Measurements from ENCODE around the gene ATXN1. TPM values are rescaled to one million over a fixed set of nuclear protein-coding genes. Genes with fewer than 3 reads are reported as not detected.

Gene ATXN1
- total and polyA plus RNA-seq, 7 experiments from 2014 or later: 1.5 to 82.7 (median 42.4) TPM

- H3K36me3 Mint-ChIP-seq: peaks cover 6 to 40% (median 9%) of the 10 kb centered on the region in 5 donors
- peaks cover 15 to 39% of the 10 kb centered on the region in 2 donors for H3K4me1 ChIP-seq (ENCODE audit: control insufficient read depth in 2 of 2, insufficient read depth in 2 of 2, low read length in 2 of 2)
- POLR2A ChIA-PET: interaction anchor here (0.6 kb wide), 1 partner anchor 43 kb away, joined by 3 read pairs; no protein-coding TSS in a partner anchor
- DNase-seq (peak in 3 of 9 donors; percentile 1 to 9 (median 4)), ATAC-seq (peak; percentile 65)
- peak overlapping the region in 8 of 9 donors; percentile 6 to 91 (median 70) for H3K27ac Mint-ChIP-seq
- no peak overlapping the region for H3K27ac ChIP-seq (ENCODE audit: low read depth, low read length)
- no peaks in the 10 kb centered on the region for H3K36me3 ChIP-seq (ENCODE audit: control insufficient read depth in 2 of 3, insufficient read depth in 3 of 3, low read length in 3 of 3)
- intact Hi-C loops (cut with micrococcal nuclease): loop anchor here in 1 of 2 donors (1.0 kb wide), 2 partner anchors 15 to 45 kb away; no protein-coding TSS in a partner anchor
- H3K27me3 Mint-ChIP-seq: no peaks in the 10 kb centered on the region
- peak overlapping the region in 8 of 10 donors; percentile 1 to 87 (median 54) for H3K4me3 Mint-ChIP-seq
- peak overlapping the region; percentile 7 for H3K4me3 ChIP-seq (ENCODE audit: low read length)
- H3K4me1 Mint-ChIP-seq: peaks cover 24 to 77% (median 43%) of the 10 kb centered on the region in 7 donors
- no peaks in the 10 kb centered on the region for H3K9me3 ChIP-seq (ENCODE audit: control insufficient read depth in 2 of 3, low read length in 3 of 3)
- CTCF ChIA-PET: no interaction called here
- peaks cover 0 to 8% (median 0%) of the 10 kb centered on the region in 11 donors for H3K9me3 Mint-ChIP-seq
- H3K27me3 ChIP-seq (ENCODE audit: control insufficient read depth in 2 of 2, insufficient read depth in 2 of 2, low read length in 2 of 2): no peaks in the 10 kb centered on the region
Observed at GRCh38 chr6:16436550-16436949, 324.7 kb downstream of the ATXN1 start.

- peak overlapping the region in 2 of 10 donors; percentile 5 to 9 for H3K4me3 Mint-ChIP-seq
- H3K36me3 ChIP-seq (ENCODE audit: control insufficient read depth in 2 of 3, insufficient read depth in 3 of 3, low read length in 3 of 3): no peaks in the 10 kb centered on the region
- no peaks in the 10 kb centered on the region for H3K9me3 ChIP-seq (ENCODE audit: control insufficient read depth in 2 of 3, low read length in 3 of 3)
- DNase-seq (no peak), ATAC-seq (no peak)
- CTCF ChIA-PET: no interaction called here
- peaks cover 15 to 37% of the 10 kb centered on the region in 2 donors for H3K4me1 ChIP-seq (ENCODE audit: control insufficient read depth in 2 of 2, insufficient read depth in 2 of 2, low read length in 2 of 2)
- peaks cover 8 to 42% (median 17%) of the 10 kb centered on the region in 5 donors for H3K36me3 Mint-ChIP-seq
- H3K27ac ChIP-seq (ENCODE audit: low read depth, low read length): no peak overlapping the region
- intact Hi-C loops (cut with micrococcal nuclease): no loop called here
- peak overlapping the region in 4 of 9 donors; percentile 1 to 75 (median 44) for H3K27ac Mint-ChIP-seq
- POLR2A ChIA-PET: no interaction called here
- H3K9me3 Mint-ChIP-seq: peaks cover 0 to 8% (median 0%) of the 10 kb centered on the region in 11 donors
- H3K27me3 ChIP-seq (ENCODE audit: control insufficient read depth in 2 of 2, insufficient read depth in 2 of 2, low read length in 2 of 2): no peaks in the 10 kb centered on the region
- peaks cover 16 to 68% (median 29%) of the 10 kb centered on the region in 7 donors for H3K4me1 Mint-ChIP-seq
- no peak overlapping the region for H3K4me3 ChIP-seq (ENCODE audit: low read length)
- H3K27me3 Mint-ChIP-seq: no peaks in the 10 kb centered on the region
Observed at GRCh38 chr6:16434885-16435284, 326.4 kb downstream of the ATXN1 start.

- ChIA-PET POLR2A (no interaction called here), CTCF (interaction anchor here (1.0 kb wide), 1 partner anchor 24 kb away, joined by 3 read pairs; no protein-coding TSS in a partner anchor)
- peaks cover 15 to 62% (median 29%) of the 10 kb centered on the region in 7 donors for H3K4me1 Mint-ChIP-seq
- H3K27me3 Mint-ChIP-seq: no peaks in the 10 kb centered on the region
- H3K4me3 Mint-ChIP-seq: no peak overlapping the region
- no peaks in the 10 kb centered on the region for H3K9me3 ChIP-seq (ENCODE audit: control insufficient read depth in 2 of 3, low read length in 3 of 3)
- no peaks in the 10 kb centered on the region for H3K36me3 ChIP-seq (ENCODE audit: control insufficient read depth in 2 of 3, insufficient read depth in 3 of 3, low read length in 3 of 3)
- ATAC-seq (no peak), DNase-seq (no peak)
- no peaks in the 10 kb centered on the region for H3K27me3 ChIP-seq (ENCODE audit: control insufficient read depth in 2 of 2, insufficient read depth in 2 of 2, low read length in 2 of 2)
- peaks cover 0 to 8% (median 0%) of the 10 kb centered on the region in 11 donors for H3K9me3 Mint-ChIP-seq
- no peak overlapping the region for H3K4me3 ChIP-seq (ENCODE audit: low read length)
- intact Hi-C loops (cut with micrococcal nuclease): no loop called here
- peaks cover 8 to 40% (median 18%) of the 10 kb centered on the region in 5 donors for H3K36me3 Mint-ChIP-seq
- no peak overlapping the region for H3K27ac Mint-ChIP-seq
- no peak overlapping the region for H3K27ac ChIP-seq (ENCODE audit: low read depth, low read length)
- H3K4me1 ChIP-seq (ENCODE audit: control insufficient read depth in 2 of 2, insufficient read depth in 2 of 2, low read length in 2 of 2): peaks cover 15 to 32% of the 10 kb centered on the region in 2 donors
Observed at GRCh38 chr6:16433338-16433890, 327.8 kb downstream of the ATXN1 start.

GRCh38 chr6:16432075-16433032 lies 328.9 kb downstream of the ATXN1 start:
- H3K36me3 Mint-ChIP-seq: peaks cover 8 to 35% (median 18%) of the 10 kb centered on the region in 5 donors
- no peak overlapping the region for H3K4me3 ChIP-seq (ENCODE audit: low read length)
- POLR2A ChIA-PET: no interaction called here
- CTCF ChIA-PET: interaction anchor here (1.0 kb wide), 1 partner anchor 23 kb away, joined by 3 read pairs; no protein-coding TSS in a partner anchor
- no peak overlapping the region for H3K27ac Mint-ChIP-seq
- no peak for DNase-seq
- H3K27ac ChIP-seq (ENCODE audit: low read depth, low read length): no peak overlapping the region
- H3K4me1 ChIP-seq (ENCODE audit: control insufficient read depth in 2 of 2, insufficient read depth in 2 of 2, low read length in 2 of 2): peaks cover 11 to 22% of the 10 kb centered on the region in 2 donors
- H3K4me3 Mint-ChIP-seq: no peak overlapping the region
- no peaks in the 10 kb centered on the region for H3K27me3 ChIP-seq (ENCODE audit: control insufficient read depth in 2 of 2, insufficient read depth in 2 of 2, low read length in 2 of 2)
- intact Hi-C loops (cut with micrococcal nuclease): loop anchor here in 1 of 2 donors (1.0 kb wide), 1 partner anchor 11 kb away; no protein-coding TSS in a partner anchor
- no peaks in the 10 kb centered on the region for H3K9me3 ChIP-seq (ENCODE audit: control insufficient read depth in 2 of 3, low read length in 3 of 3)
- H3K9me3 Mint-ChIP-seq: peaks cover 0 to 8% (median 0%) of the 10 kb centered on the region in 11 donors
- H3K4me1 Mint-ChIP-seq: peaks cover 12 to 55% (median 22%) of the 10 kb centered on the region in 7 donors
- ATAC-seq: no peak
- H3K36me3 ChIP-seq (ENCODE audit: control insufficient read depth in 2 of 3, insufficient read depth in 3 of 3, low read length in 3 of 3): no peaks in the 10 kb centered on the region
- no peaks in the 10 kb centered on the region for H3K27me3 Mint-ChIP-seq

GRCh38 chr6:16431106-16431505 lies 330.2 kb downstream of the ATXN1 start:
- Mint-ChIP-seq H3K36me3 (peaks cover 5 to 31% (median 18%) of the 10 kb centered on the region in 5 donors), H3K27me3 (no peaks in the 10 kb centered on the region), H3K4me1 (peaks cover 3 to 45% (median 10%) of the 10 kb centered on the region in 7 donors), H3K4me3 (no peak overlapping the region), H3K9me3 (peaks cover 0 to 8% (median 0%) of the 10 kb centered on the region in 11 donors), H3K27ac (no peak overlapping the region)
- no peaks in the 10 kb centered on the region for H3K36me3 ChIP-seq (ENCODE audit: control insufficient read depth in 2 of 3, insufficient read depth in 3 of 3, low read length in 3 of 3)
- H3K4me3 ChIP-seq (ENCODE audit: low read length): no peak overlapping the region
- POLR2A ChIA-PET: no interaction called here
- intact Hi-C loops (cut with micrococcal nuclease): no loop called here
- DNase-seq (no peak), ATAC-seq (no peak)
- no peaks in the 10 kb centered on the region for H3K9me3 ChIP-seq (ENCODE audit: control insufficient read depth in 2 of 3, low read length in 3 of 3)
- H3K4me1 ChIP-seq (ENCODE audit: control insufficient read depth in 2 of 2, insufficient read depth in 2 of 2, low read length in 2 of 2): peaks cover 0 to 9% of the 10 kb centered on the region in 2 donors
- CTCF ChIA-PET: interaction anchor here (0.6 kb wide), 1 partner anchor 316 kb away, joined by 3 read pairs; no protein-coding TSS in a partner anchor
- no peaks in the 10 kb centered on the region for H3K27me3 ChIP-seq (ENCODE audit: control insufficient read depth in 2 of 2, insufficient read depth in 2 of 2, low read length in 2 of 2)
- no peak overlapping the region for H3K27ac ChIP-seq (ENCODE audit: low read depth, low read length)

- Mint-ChIP-seq H3K36me3 (peaks cover 5 to 34% (median 18%) of the 10 kb centered on the region in 5 donors), H3K4me3 (no peak overlapping the region), H3K27me3 (no peaks in the 10 kb centered on the region), H3K27ac (no peak overlapping the region), H3K9me3 (peaks cover 0 to 8% (median 0%) of the 10 kb centered on the region in 11 donors), H3K4me1 (peaks cover 3 to 47% (median 10%) of the 10 kb centered on the region in 7 donors)
- Histone ChIP-seq H3K27me3 (ENCODE audit: control insufficient read depth in 2 of 2, insufficient read depth in 2 of 2, low read length in 2 of 2) (no peaks in the 10 kb centered on the region), H3K27ac (ENCODE audit: low read depth, low read length) (no peak overlapping the region), H3K4me3 (ENCODE audit: low read length) (no peak overlapping the region), H3K9me3 (ENCODE audit: control insufficient read depth in 2 of 3, low read length in 3 of 3) (no peaks in the 10 kb centered on the region), H3K36me3 (ENCODE audit: control insufficient read depth in 2 of 3, insufficient read depth in 3 of 3, low read length in 3 of 3) (no peaks in the 10 kb centered on the region), H3K4me1 (ENCODE audit: control insufficient read depth in 2 of 2, insufficient read depth in 2 of 2, low read length in 2 of 2) (peaks cover 0 to 3% of the 10 kb centered on the region in 2 donors)
- POLR2A ChIA-PET: no interaction called here
- CTCF ChIA-PET: no interaction called here
- ATAC-seq (no peak), DNase-seq (no peak)
- intact Hi-C loops (cut with micrococcal nuclease): no loop called here
Observed at GRCh38 chr6:16430391-16431089, 330.7 kb downstream of the ATXN1 start.
